Measurements from ENCODE around the gene PAK5. TPM values are rescaled to one million over a fixed set of nuclear protein-coding genes. Genes with fewer than 3 reads are reported as not detected.

PAK5 gene
- total RNA-seq, 1 donor from 2014 or later, result 0.17 TPM

- Histone ChIP-seq H3K27me3 (ENCODE audit: control insufficient read depth, insufficient read depth, low read length) (no peaks in the 10 kb centered on the region), H3K4me3 (ENCODE audit: low read depth, low read length) (no peak overlapping the region), H3K36me3 (ENCODE audit: control insufficient read depth, insufficient read depth, low read length) (no peaks in the 10 kb centered on the region)
- no peak for DNase-seq (ENCODE audit: low read depth)
- no peak for TF ChIP-seq CTCF (IDR thresholded peaks at IDR 0.05; ENCODE audit: insufficient read depth, low read length, poor library complexity, severe bottlenecking)
Observed at GRCh38 chr20:9582137-9582536, 256.7 kb downstream of the PAK5 start.

- Histone ChIP-seq H3K4me3 (ENCODE audit: low read depth, low read length) (no peak overlapping the region), H3K27me3 (ENCODE audit: control insufficient read depth, insufficient read depth, low read length) (no peaks in the 10 kb centered on the region), H3K36me3 (ENCODE audit: control insufficient read depth, insufficient read depth, low read length) (no peaks in the 10 kb centered on the region)
- no peak for DNase-seq (ENCODE audit: low read depth)
- no peak for TF ChIP-seq CTCF (IDR thresholded peaks at IDR 0.05; ENCODE audit: insufficient read depth, low read length, poor library complexity, severe bottlenecking)
Observed at GRCh38 chr20:9581509-9581908, 257.4 kb downstream of the PAK5 start.

GRCh38 chr20:9578594-9578993 is 260.3 kb downstream of the PAK5 start:
- no peaks in the 10 kb centered on the region for H3K27me3 ChIP-seq (ENCODE audit: control insufficient read depth, insufficient read depth, low read length)
- no peak for TF ChIP-seq CTCF (IDR thresholded peaks at IDR 0.05; ENCODE audit: insufficient read depth, low read length, poor library complexity, severe bottlenecking)

GRCh38 chr20:9577397-9577796 is 261.5 kb downstream of the PAK5 start:
- Histone ChIP-seq H3K36me3 (ENCODE audit: control insufficient read depth, insufficient read depth, low read length) (no peaks in the 10 kb centered on the region), H3K27me3 (ENCODE audit: control insufficient read depth, insufficient read depth, low read length) (no peaks in the 10 kb centered on the region), H3K4me3 (ENCODE audit: low read depth, low read length) (no peak overlapping the region)
- DNase-seq (ENCODE audit: low read depth), result no peak
- no peak for TF ChIP-seq CTCF (IDR thresholded peaks at IDR 0.05; ENCODE audit: insufficient read depth, low read length, poor library complexity, severe bottlenecking)

More at GRCh38 chr20:9578594-9578993, 260.3 kb downstream of the PAK5 start:
- Histone ChIP-seq H3K36me3 (ENCODE audit: control insufficient read depth, insufficient read depth, low read length) (no peaks in the 10 kb centered on the region), H3K4me3 (ENCODE audit: low read depth, low read length) (no peak overlapping the region)
- DNase-seq (ENCODE audit: low read depth), result no peak

GRCh38 chr20:9576695-9577094 is 262.2 kb downstream of the PAK5 start:
- no peak for DNase-seq (ENCODE audit: low read depth)

More at GRCh38 chr20:9576695-9577094, 262.2 kb downstream of the PAK5 start:
- Histone ChIP-seq H3K36me3 (ENCODE audit: control insufficient read depth, insufficient read depth, low read length) (no peaks in the 10 kb centered on the region), H3K4me3 (ENCODE audit: low read depth, low read length) (no peak overlapping the region), H3K27me3 (ENCODE audit: control insufficient read depth, insufficient read depth, low read length) (no peaks in the 10 kb centered on the region)
- TF ChIP-seq CTCF (IDR thresholded peaks at IDR 0.05; ENCODE audit: insufficient read depth, low read length, poor library complexity, severe bottlenecking), result no peak
